ENCODE data around the gene NDNF.

The NDNF gene

DNA sequence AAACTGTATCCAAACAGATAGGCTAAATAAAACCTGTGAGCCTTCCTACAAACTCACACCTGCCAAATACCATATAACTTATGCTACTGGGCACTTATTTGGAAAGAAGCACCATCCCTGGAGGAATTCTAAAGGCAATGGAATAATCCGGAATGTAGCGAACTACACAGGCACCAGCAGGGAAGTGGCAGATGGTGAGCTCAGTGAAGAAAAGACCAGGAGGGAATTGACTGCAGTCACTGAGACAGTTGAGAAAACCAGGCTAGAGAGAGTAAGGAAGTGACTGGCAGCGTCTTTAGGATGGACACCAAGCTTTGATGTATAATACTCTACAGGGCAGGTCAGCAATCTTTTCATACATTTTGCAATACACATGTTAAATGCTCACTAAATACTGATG lies 16.3 kb downstream of the NDNF start:
- H3K79me2 ChIP-seq (ENCODE audit: low read length) = no peaks in the 10 kb centered on the region
- no peak overlapping the region for H3K4me3 ChIP-seq (ENCODE audit: low read length)
- no peaks in the 10 kb centered on the region for H3K9me3 ChIP-seq (ENCODE audit: insufficient read depth, low read length)
- H3K27ac ChIP-seq (ENCODE audit: low read length) = no peak overlapping the region
- H4K20me1 ChIP-seq (ENCODE audit: insufficient read depth, low read length) = no peaks in the 10 kb centered on the region
- H2AFZ ChIP-seq (ENCODE audit: low read depth, low read length) = no peak overlapping the region
- TF ChIP-seq, protein P1, sequence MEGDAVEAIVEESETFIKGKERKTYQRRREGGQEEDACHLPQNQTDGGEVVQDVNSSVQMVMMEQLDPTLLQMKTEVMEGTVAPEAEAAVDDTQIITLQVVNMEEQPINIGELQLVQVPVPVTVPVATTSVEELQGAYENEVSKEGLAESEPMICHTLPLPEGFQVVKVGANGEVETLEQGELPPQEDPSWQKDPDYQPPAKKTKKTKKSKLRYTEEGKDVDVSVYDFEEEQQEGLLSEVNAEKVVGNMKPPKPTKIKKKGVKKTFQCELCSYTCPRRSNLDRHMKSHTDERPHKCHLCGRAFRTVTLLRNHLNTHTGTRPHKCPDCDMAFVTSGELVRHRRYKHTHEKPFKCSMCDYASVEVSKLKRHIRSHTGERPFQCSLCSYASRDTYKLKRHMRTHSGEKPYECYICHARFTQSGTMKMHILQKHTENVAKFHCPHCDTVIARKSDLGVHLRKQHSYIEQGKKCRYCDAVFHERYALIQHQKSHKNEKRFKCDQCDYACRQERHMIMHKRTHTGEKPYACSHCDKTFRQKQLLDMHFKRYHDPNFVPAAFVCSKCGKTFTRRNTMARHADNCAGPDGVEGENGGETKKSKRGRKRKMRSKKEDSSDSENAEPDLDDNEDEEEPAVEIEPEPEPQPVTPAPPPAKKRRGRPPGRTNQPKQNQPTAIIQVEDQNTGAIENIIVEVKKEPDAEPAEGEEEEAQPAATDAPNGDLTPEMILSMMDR (IDR thresholded peaks at IDR 0.05; ENCODE audit: low read depth, low read length) = no peak
- TF ChIP-seq EZH2phosphoT487 (IDR thresholded peaks at IDR 0.05; ENCODE audit: low read depth) = no peak
- H3K9ac ChIP-seq (ENCODE audit: low read length) = no peak overlapping the region
- 0 out of 2 replicates have a peak, but pooled peaks cover 5% of the 10 kb centered on the region for H3K27me3 ChIP-seq (ENCODE audit: low read depth, low read length)
- H3K36me3 ChIP-seq (replicated peaks; ENCODE audit: low read depth, low read length) = no peaks in the 10 kb centered on the region
- H3K4me1 ChIP-seq (ENCODE audit: low read length) = no peaks in the 10 kb centered on the region
- no peak overlapping the region for H3K4me2 ChIP-seq (ENCODE audit: low read length)

DNA sequence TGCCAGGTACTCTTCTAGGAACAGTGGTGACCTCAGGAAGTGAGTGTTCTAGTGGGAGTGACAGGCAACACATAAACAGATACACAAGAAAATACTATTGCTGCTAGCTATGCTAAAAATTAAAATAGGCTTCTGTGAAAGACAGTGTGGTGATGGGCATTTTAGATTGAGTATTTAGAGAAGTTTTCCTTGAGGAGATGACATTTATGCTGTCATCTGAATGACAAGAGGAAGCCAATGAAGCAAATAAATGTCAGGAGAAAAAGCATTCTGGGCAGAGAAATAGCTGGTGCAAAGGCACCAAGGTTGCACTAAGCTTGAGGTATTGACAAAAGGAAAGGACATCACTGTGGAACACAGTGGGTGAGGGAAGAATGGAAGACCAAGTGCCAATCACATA lies 18.0 kb downstream of the NDNF start:
- Histone ChIP-seq H4K20me1 (ENCODE audit: insufficient read depth, low read length) (no peaks in the 10 kb centered on the region), H3K4me2 (ENCODE audit: low read length) (no peak overlapping the region), H3K79me2 (ENCODE audit: low read length) (no peaks in the 10 kb centered on the region), H3K9me3 (ENCODE audit: insufficient read depth, low read length) (no peaks in the 10 kb centered on the region), H3K36me3 (replicated peaks; ENCODE audit: low read depth, low read length) (no peaks in the 10 kb centered on the region), H3K4me1 (ENCODE audit: low read length) (no peaks in the 10 kb centered on the region), H3K27me3 (ENCODE audit: low read depth, low read length) (0 out of 2 replicates have a peak, but pooled peaks cover 5% of the 10 kb centered on the region), H3K9ac (ENCODE audit: low read length) (no peak overlapping the region), H2AFZ (ENCODE audit: low read depth, low read length) (no peak overlapping the region), H3K27ac (ENCODE audit: low read length) (no peak overlapping the region), H3K4me3 (ENCODE audit: low read length) (no peak overlapping the region)
- TF ChIP-seq, protein P1 (IDR thresholded peaks at IDR 0.05; ENCODE audit: low read depth, low read length) = no peak
- no peak for TF ChIP-seq EZH2phosphoT487 (IDR thresholded peaks at IDR 0.05; ENCODE audit: low read depth)

DNA sequence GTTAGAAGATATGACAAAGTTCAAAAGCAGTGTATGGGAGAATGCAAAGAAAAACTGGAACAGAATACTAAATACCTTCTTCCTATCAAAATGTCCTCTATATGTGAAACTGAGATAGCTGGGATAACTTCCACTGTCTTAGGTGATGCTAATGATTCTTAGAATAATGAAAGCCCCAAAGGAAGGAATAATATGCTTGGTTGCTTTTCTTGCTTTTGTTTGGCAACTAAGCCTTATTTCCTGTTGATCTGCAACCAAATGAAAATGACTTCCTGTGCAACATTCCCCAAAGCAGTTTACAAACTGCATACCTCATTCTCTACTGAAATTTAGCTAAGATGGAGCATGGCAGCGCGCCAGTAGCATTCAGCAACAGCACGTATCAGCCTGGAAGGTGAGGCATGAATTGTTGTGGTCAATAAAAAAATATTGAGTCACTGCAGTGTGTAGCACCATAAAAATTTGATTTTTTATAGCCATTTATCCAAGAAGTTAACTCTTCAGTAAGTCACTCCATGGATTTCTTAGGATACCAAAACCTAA lies 18.7 kb downstream of the NDNF start:
- H4K20me1 ChIP-seq (ENCODE audit: insufficient read depth, low read length) = no peaks in the 10 kb centered on the region
- H3K79me2 ChIP-seq (ENCODE audit: low read length) = no peaks in the 10 kb centered on the region
- H3K27ac ChIP-seq (ENCODE audit: low read length) = no peak overlapping the region
- no peaks in the 10 kb centered on the region for H3K4me1 ChIP-seq (ENCODE audit: low read length)
- no peak overlapping the region for H3K4me3 ChIP-seq (ENCODE audit: low read length)
- TF ChIP-seq EZH2phosphoT487 (IDR thresholded peaks at IDR 0.05; ENCODE audit: low read depth) = no peak
- TF ChIP-seq, protein P1 (IDR thresholded peaks at IDR 0.05; ENCODE audit: low read depth, low read length) = no peak
- H3K9me3 ChIP-seq (ENCODE audit: insufficient read depth, low read length) = no peaks in the 10 kb centered on the region
- no peak overlapping the region for H2AFZ ChIP-seq (ENCODE audit: low read depth, low read length)
- H3K36me3 ChIP-seq (replicated peaks; ENCODE audit: low read depth, low read length) = no peaks in the 10 kb centered on the region
- no peak overlapping the region for H3K9ac ChIP-seq (ENCODE audit: low read length)
- 0 out of 2 replicates have a peak, but pooled peaks cover 5% of the 10 kb centered on the region for H3K27me3 ChIP-seq (ENCODE audit: low read depth, low read length)
- no peak overlapping the region for H3K4me2 ChIP-seq (ENCODE audit: low read length)

DNA sequence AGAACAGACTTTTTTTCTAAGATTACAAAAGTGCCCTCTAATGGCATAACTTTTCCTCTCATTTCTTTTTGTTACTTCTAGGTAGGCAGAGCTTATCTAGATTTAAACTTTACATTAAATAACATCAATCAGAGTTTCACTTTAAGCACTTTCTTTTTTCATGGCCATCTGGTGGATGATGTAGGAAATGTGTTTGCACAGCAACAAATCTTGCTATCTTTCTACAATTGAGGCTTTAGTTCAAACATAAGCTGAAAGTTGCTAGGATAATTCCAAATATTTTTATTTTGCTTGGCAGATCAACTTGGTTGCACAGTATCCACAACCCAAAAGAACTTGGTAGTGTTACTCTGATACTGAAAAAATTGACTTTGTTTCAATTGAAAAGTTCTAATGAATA lies 22.0 kb downstream of the NDNF start:
- Histone ChIP-seq H3K4me2 (ENCODE audit: low read length) (no peak overlapping the region), H3K36me3 (replicated peaks; ENCODE audit: low read depth, low read length) (no peaks in the 10 kb centered on the region), H3K27me3 (ENCODE audit: low read depth, low read length) (0 out of 2 replicates have a peak, but pooled peaks cover 5% of the 10 kb centered on the region), H3K27ac (ENCODE audit: low read length) (no peak overlapping the region), H3K79me2 (ENCODE audit: low read length) (no peaks in the 10 kb centered on the region), H3K9ac (ENCODE audit: low read length) (no peak overlapping the region), H3K4me1 (ENCODE audit: low read length) (no peaks in the 10 kb centered on the region), H4K20me1 (ENCODE audit: insufficient read depth, low read length) (no peaks in the 10 kb centered on the region), H2AFZ (ENCODE audit: low read depth, low read length) (no peak overlapping the region), H3K9me3 (ENCODE audit: insufficient read depth, low read length) (no peaks in the 10 kb centered on the region), H3K4me3 (ENCODE audit: low read length) (no peak overlapping the region)
- TF ChIP-seq, protein P1 (IDR thresholded peaks at IDR 0.05; ENCODE audit: low read depth, low read length) = peak; percentile 45
- TF ChIP-seq EZH2phosphoT487 (IDR thresholded peaks at IDR 0.05; ENCODE audit: low read depth) = no peak
